Measurements from ENCODE around the gene WDR33. TPM values are rescaled to one million over a fixed set of nuclear protein-coding genes. Genes with fewer than 3 reads are reported as not detected.
A peak's percentile ranks its signal among the peaks of the same experiment; 100 is the strongest.

Gene WDR33
- total and polyA plus RNA-seq, 2 of the 13 experiments (the other 11 are each of a cell fraction or from before 2014, with no cell fraction given), result 54.9 to 78.2 TPM

- peak; percentile 95; the same call in 1 of the 2 replicates for TF ChIP-seq ARHGAP35 (CRISPR knock-in tag; IDR thresholded peaks at IDR 0.05; ENCODE audit: borderline replicate concordance)
- TF ChIP-seq DPF2 (CRISPR knock-in tag; IDR thresholded peaks at IDR 0.05; ENCODE audit: borderline replicate concordance, low read depth), result no peak
- peak; percentile 91 for TF ChIP-seq SRSF1 (optimal IDR thresholded peaks at IDR 0.05; ENCODE audit: low read depth, low read length)
- peak; percentile 4; the same call in 1 of the 2 replicates for TF ChIP-seq ZSCAN5A (CRISPR knock-in tag; IDR thresholded peaks at IDR 0.05; ENCODE audit: borderline replicate concordance)
- TF ChIP-seq IRF9 (CRISPR knock-in tag; IDR thresholded peaks at IDR 0.05; ENCODE audit: borderline replicate concordance), result peak; percentile 95
- TF ChIP-seq NCOR1 (IDR thresholded peaks at IDR 0.05; ENCODE audit: borderline replicate concordance, low read length), result 0 out of 2 replicates have a peak, but pooled peaks have one; percentile 46
- peak; percentile 95 for TF ChIP-seq ARID4A (CRISPR knock-in tag; IDR thresholded peaks at IDR 0.05; ENCODE audit: borderline replicate concordance)
- peak; percentile 21; the same call in 1 of the 2 replicates for TF ChIP-seq HOXD1 (CRISPR knock-in tag; IDR thresholded peaks at IDR 0.05)
- peak; percentile 51; the same call in 1 of the 2 replicates for TF ChIP-seq RERE (CRISPR knock-in tag; IDR thresholded peaks at IDR 0.05; ENCODE audit: low read depth)
- TF ChIP-seq CEBPG (CRISPR knock-in tag; IDR thresholded peaks at IDR 0.05), result peak; percentile 60
- TF ChIP-seq HMG20A (CRISPR knock-in tag; IDR thresholded peaks at IDR 0.05; ENCODE audit: borderline replicate concordance), result no peak
- TF ChIP-seq XBP1 (CRISPR knock-in tag; IDR thresholded peaks at IDR 0.05), result 0 out of 2 replicates have a peak, but pooled peaks have one; percentile 31
- TF ChIP-seq AGO2 (optimal IDR thresholded peaks at IDR 0.05; ENCODE audit: low read depth, low read length), result peak; percentile 90
- peak; percentile 95 for TF ChIP-seq HOXA9 (CRISPR knock-in tag; IDR thresholded peaks at IDR 0.05; ENCODE audit: borderline replicate concordance)
- TF ChIP-seq KDM6A (CRISPR knock-in tag; IDR thresholded peaks at IDR 0.05; ENCODE audit: low read depth), result 0 out of 2 replicates have a peak, but pooled peaks have one; percentile 22
These were observed at the start of gene WDR33 (continued) for GRCh38 chr2:127810619-127811396.
